ENCODE results near the gene CD276.
A peak's percentile ranks its signal among the peaks of the same experiment; 100 is the strongest.

The CD276 gene

DNA sequence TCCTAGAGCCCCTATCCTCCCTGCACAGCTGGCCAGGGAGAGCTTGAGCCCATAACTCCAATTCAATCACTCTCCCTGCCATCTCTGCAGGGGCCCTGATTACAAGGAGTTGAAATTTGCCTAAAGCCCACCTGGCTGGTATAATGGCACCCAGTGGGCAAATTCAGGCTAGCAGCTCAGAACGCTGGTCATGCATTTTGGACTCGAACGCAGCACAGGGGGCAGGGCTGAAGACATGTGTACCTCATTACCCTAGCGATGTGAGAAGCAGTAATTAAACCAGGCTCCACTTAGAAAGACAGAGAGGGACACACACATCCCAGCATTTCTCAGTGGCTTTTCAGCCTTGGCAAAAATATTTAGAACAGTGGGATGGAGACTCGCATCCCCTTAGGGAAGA lies 65.8 kb downstream of the CD276 start:
- DNase-seq, result no peak

GRCh38 chr15:73750438-73750837 lies 66.3 kb downstream of the CD276 start:
- DNase-seq, result no peak

- no peak for DNase-seq
These were observed 66.8 kb downstream of the CD276 start for GRCh38 chr15:73750951-73751350.

- no peak for DNase-seq
These were observed 67.3 kb downstream of the CD276 start for GRCh38 chr15:73751511-73751898.

GRCh38 chr15:73751899-73752805 lies 68.0 kb downstream of the CD276 start:
- no peak for DNase-seq

DNA sequence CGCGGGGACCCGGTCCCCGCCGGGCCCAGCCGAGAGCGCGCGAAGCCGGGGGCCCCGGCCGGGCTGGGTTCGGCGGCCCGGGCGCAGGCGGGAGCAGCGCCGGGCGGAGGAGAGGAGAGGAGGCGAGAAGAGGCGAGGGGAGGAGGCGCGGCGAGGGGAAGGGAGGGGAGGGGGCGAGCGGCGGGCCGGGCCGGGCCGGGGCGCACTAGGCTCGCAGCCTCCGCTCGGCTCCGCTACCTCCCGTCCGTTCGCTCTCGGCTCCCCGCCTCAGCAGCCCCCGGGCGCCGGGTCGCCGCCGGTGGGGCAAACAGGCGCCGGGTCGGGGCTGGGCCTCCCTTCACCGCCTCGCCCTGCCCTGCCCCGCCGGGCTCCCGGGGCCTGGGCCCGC lies 68.6 kb downstream of the CD276 start:
- no peak for DNase-seq

DNA sequence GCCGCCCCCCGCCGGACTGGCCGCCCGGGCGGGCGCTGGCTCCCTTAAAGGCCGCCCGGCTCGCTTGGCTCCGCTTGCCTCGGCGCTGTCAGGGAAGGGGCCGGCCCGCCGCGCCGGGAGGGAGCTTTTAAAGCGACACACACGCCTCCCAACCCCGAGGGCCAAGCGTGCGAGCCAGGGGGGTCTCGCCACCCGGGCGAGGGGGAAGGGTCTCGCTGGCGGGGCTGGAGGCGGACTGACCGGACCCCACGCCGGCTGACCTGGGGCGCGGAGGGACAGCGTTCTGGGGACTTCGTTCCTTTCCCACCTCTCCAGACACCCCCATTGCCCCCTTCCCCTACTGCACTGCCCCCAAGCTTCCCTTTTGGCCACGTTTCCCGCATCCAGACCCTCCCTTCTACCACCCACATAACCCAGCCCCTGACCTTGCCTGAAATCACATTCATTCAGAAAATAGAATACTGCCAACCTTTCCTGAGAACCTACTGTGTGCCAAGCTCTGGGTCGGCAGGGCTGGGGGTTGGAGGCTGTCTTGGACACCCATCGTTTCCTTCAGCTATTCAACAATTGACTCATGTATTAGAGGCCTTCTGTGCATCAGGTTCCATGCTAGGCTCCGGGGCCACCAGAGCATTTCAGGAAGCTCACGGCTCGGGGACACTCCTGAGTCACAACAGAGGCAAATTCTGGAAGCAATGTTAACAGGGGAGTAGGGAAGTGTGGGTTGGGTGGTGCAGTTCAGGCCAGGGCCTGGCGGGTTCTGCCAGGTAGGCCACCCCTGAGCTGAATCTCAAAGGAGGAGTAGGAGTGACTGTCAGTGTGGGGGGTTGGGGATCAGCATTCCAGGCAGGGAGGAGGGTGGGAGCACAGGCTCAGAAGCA lies 69.3 kb downstream of the CD276 start, which contains the start of gene INSYN1:
Gene INSYN1, minus strand, starts transcription at position 102 of the 881 bp plus-strand sequence. CDS start 2,221 bp downstream, outside the sequence.
- DNase-seq, result peak; percentile 26

DNA sequence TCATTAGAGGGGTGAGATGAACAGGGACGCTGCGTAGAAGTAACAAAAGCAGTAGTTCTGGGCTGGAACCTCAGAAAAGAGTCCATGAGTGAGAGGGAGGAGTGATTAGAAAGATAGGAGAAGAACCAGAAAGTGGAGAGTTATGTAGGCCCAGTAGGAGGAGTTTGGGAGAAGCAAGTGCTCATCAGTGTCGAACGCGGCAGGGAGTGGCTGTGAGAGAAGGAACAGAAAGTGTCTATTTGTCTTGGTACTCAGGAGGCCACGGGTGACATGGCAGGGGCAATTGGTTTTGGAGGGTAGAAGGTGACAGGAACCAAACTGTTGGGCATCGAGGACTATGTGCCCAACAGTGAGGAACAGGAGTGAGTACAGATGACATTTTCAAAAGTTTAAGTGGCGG lies 70.3 kb downstream of the CD276 start:
- DNase-seq, result peak; percentile 35

GRCh38 chr15:73755481-73755880 lies 71.3 kb downstream of the CD276 start:
- DNase-seq, result no peak

- DNase-seq, result no peak
These were observed 71.8 kb downstream of the CD276 start for GRCh38 chr15:73755946-73756345.

DNA sequence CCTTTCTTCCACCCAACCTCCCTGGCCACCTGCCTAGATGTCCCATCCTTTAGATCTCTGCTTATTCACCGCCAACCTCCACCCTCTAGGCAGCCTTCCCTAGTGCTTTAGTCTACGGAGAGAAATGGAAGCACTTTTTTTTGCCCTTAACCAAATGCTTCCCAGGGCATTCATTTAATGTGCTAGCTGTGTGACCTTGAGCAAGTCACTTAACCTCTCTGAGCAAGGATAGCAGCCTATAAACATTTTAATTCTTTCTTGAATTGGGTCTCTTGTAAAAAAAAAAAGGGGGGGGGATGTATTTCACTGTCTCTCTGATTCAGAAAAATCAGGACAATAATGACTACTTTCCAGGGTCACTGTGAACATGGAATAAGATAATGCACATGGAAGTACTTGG lies 72.2 kb downstream of the CD276 start:
- DNase-seq, result no peak

- no peak for DNase-seq
These were observed 72.8 kb downstream of the CD276 start for GRCh38 chr15:73756947-73757513.

DNA sequence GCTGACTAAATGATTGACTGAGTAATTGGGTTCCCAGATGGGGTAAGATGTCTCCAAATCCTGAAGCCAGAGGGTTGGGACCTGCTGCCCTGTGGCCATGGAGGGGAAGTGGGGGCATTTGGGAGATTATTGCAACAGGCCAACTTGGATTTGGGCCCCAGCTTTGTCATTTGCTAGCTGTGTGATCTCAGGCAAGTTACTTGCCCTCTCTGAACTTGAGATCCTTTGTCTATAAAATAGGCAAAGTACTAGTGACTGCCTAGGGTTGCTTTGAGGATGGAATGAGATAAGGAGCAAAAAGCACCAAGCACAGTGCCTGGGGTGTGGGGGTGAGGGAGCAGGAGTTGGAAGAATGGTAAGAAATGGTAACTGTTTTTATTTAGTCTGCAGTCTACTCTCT lies 73.4 kb downstream of the CD276 start:
- DNase-seq, result no peak

- no peak for DNase-seq
These were observed 74.3 kb downstream of the CD276 start for GRCh38 chr15:73758461-73758860.

DNA sequence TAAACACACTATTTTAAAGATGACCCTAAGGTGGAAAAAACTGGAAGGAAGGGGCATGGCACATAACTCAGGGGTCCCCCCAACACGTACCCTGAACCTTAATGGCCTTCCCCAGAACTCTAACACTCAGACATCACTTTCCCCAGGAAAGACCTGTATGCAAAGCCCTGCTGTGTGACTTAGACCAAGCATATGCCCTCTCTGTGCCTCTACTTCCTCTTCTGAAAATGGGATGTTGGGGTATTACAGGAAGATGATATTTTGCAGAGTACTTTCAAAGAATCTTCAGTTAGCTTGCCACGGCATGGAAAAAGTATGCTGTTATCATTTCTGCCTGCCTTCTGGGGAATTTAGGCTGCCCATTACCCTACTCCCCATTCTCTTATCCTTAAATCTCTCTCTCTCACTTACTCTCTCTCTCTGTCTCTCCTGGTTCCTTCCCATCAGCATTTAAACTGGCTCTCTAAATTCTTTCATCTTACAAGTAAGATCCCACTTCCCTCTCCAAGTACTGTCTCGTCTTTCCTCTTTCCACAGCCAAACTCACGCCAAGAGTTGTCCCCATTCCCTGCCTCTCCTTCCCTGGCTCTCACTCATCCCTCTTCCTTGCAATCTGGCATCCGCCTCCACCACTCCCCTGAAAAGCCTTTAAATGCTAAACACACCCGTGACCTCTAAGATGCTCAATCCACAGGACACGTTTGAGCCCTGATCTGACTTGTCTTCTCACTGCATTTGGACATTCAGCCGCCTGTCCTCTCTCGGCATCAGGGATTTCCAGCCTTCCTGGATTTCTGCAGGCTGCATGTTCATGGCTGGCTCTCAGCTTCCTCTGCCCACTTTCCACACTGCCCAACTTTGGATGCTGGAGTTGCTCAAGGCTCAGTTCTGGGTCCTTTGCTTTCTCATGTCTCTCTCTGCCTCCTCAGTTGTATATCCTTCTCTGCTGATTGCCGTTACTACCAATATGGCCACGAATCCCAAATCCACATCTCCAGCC lies 76.4 kb downstream of the CD276 start:
- no peak for DNase-seq

DNA sequence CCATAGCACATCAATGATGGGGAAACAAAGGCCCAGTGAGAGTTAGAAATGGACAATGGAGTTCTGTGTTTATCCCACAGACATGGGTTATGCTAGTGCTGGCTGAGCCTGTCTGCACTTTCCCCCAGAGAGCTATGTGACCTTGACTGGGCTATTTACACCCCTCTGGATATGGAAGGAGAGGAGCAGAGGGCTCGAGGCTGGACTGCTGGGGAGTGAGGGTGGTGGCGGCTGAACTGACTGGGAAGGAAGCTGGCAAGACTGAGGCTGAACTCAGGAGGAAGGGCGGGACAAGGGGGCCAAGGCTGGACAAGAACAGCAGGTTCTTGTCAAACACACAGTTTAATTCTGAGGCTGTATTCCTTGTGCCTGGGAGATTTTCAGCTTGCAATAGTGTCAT lies 79.7 kb downstream of the CD276 start:
- DNase-seq, result no peak

All from RPMI8226 (cell line).